A549 treated with AZD9567 at 1 μM for 4 hours (cell line): ENCODE results near the gene ZSWIM7. TPM values are rescaled to one million over a fixed set of nuclear protein-coding genes. Genes with fewer than 3 reads are reported as not detected.

Experiments used
- total RNA-seq: library from RNA; stranded (reverse); fragments of 200-300 nt; extraction: Qiagen RNA extraction; gene quantifications from 5 replicates; pipeline ENCODE4 v1.2.3, GENCODE V29; 2022; ENCODE audit not compliant: insufficient read depth

Gene ZSWIM7
- total RNA-seq = 36.5 to 48.9 TPM (median 46.0 TPM) in 5 replicates

GRCh38 chr17:15999141-15999973, at the start of gene ZSWIM7, which contains the start of gene TTC19:
TSS of gene ZSWIM7 (minus strand) at chr17:15999704. CDS start at chr17:15999594, 110 bp downstream.
TSS of gene TTC19 (plus strand) at chr17:15999824. CDS start at chr17:15999849, 25 bp downstream.

DNA sequence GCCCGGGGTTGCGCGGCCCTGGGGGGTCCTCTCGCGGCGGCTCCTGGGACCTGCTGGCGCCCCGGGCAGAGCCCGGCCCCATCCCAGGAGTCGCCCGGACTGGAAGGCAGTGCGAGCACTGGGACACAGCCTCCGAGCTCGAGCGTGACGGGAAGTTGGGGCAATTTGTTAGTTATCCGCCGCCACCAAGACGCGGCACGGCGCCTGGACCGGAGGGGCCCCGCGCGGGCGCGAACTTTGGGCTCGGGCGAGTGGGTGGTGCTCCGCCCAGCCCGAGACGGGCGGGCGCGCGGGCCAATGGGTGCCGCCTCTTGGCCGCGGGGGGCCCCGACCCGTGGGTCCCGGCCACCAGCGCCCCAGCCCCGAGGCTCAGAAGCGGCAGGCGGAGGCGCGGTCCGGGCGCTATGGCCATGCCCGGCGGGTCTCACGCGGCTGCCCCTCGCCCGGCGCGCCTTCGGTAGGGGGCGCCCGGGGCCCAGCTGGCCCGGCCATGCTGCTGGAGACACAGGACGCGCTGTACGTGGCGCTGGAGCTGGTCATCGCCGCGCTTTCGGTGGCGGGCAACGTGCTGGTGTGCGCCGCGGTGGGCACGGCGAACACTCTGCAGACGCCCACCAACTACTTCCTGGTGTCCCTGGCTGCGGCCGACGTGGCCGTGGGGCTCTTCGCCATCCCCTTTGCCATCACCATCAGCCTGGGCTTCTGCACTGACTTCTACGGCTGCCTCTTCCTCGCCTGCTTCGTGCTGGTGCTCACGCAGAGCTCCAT, 54.6 kb downstream of the ZSWIM7 start, which contains the start of gene ADORA2B:
Gene ADORA2B (plus strand): TSS at position 372 of the 768 bp plus-strand sequence. CDS start 119 bp downstream, at position 491.

Other genes with a start within 250 kb of the ZSWIM7 start
- gene ADORA2B, start 54.6 kb downstream of the ZSWIM7 start, total RNA-seq = 4.3 to 12.1 TPM (median 11.1 TPM) in 5 replicates
- gene TTC19, start 120 bp upstream of the ZSWIM7 start, total RNA-seq = 49.7 to 62.1 TPM (median 54.9 TPM) in 5 replicates
- 62.5 to 67.3 TPM (median 63.8 TPM) in 5 replicates for gene NCOR1, start 215.8 kb upstream of the ZSWIM7 start, total RNA-seq
- gene PIGL, start 217.5 kb upstream of the ZSWIM7 start, total RNA-seq = 15.7 to 18.3 TPM (median 17.1 TPM) in 5 replicates